Upper lobe of right lung (tissue), 1 donor: Measurements from ENCODE around the gene SLC25A44. TPM values are rescaled to one million over a fixed set of nuclear protein-coding genes. Genes with fewer than 3 reads are reported as not detected.
A peak's percentile ranks its signal among the peaks of the same experiment; 100 is the strongest.
"Not testable (repeated sequence)": the region's sequence is repeated elsewhere in the genome, so short reads cannot be mapped to it uniquely, and the experiment has no call there.

ENCODE experiments used
- ATAC-seq: fragments of 200-7000 bp; cut with Tn5 transposase; one replicate; pipeline ENCODE4 v1.9.1; 2020; ENCODE audit warnings: mild to moderate bottlenecking, moderate library complexity
- DNase-seq: peaks from one replicate; pipeline ENCODE4 v3.0.0-alpha.2; 2020
- H3K27ac ChIP-seq: fragments of 200-600 bp; one replicate; pipeline ENCODE4 v1.8.0; 2022
- H3K27me3 ChIP-seq: fragments of 200-600 bp; one replicate; pipeline ENCODE4 v1.8.0; 2022; ENCODE audit warnings: mild to moderate bottlenecking
- H3K36me3 ChIP-seq: fragments of 200-600 bp; one replicate; pipeline ENCODE4 v1.8.0; 2022
- H3K4me1 ChIP-seq: fragments of 200-600 bp; one replicate; pipeline ENCODE4 v1.8.0; 2022
- H3K4me3 ChIP-seq: fragments of 200-600 bp; one replicate; pipeline ENCODE4 v1.8.0; 2022; ENCODE audit warnings: mild to moderate bottlenecking
- H3K9me3 ChIP-seq: fragments of 200-600 bp; one replicate; pipeline ENCODE4 v1.8.0; 2022
- CTCF ChIP-seq: fragments of 200-600 bp; IDR thresholded peaks from one replicate; pipeline ENCODE4 v1.8.0; 2022; ENCODE audit warnings: antibody characterized with exemption
- intact Hi-C: fragments of 100-400 bp; cut with DNase I; formaldehyde crosslinking; loops from one replicate; pipeline ENCODE4 v1.11.0; 2022
- total RNA-seq: library from RNA; stranded (reverse); fragmentation: NEBNext Ultra II Directional; extraction: Animal tissue kit (Norgen Biotek cat#: 25700); gene quantifications from one replicate; pipeline ENCODE4 v1.2.1, GENCODE V29; 2021
- donor health status: DM: no; HTN: yes; CAD: no; lungs with severe emphysema.

SLC25A44 gene
- total RNA-seq, 1 donor from 2014 or later = 24.9 TPM

GRCh38 chr1:156214024-156214748 is 20.3 kb downstream of the SLC25A44 start:
- intact Hi-C loops = no loop called here
- no peak for ATAC-seq
- H3K27me3 ChIP-seq = no peaks in the 10 kb centered on the region

GRCh38 chr1:156216361-156217086 is 22.6 kb downstream of the SLC25A44 start:
- DNase-seq, ATAC-seq, H3K4me3 ChIP-seq, H3K9me3 ChIP-seq, H3K27ac ChIP-seq, H3K27me3 ChIP-seq, intact Hi-C loops: not testable (repeated sequence)
- Histone ChIP-seq H3K36me3 (peaks cover 13% of the 10 kb centered on the region), H3K4me1 (peaks cover 33% of the 10 kb centered on the region)

More at GRCh38 chr1:156214024-156214748, 20.3 kb downstream of the SLC25A44 start:
- H3K4me1 ChIP-seq = peaks cover 33% of the 10 kb centered on the region
- no peak for DNase-seq
- TF ChIP-seq CTCF = no peak
- H3K27ac ChIP-seq = peak overlapping the region; percentile 97
- H3K9me3 ChIP-seq = no peaks in the 10 kb centered on the region
- peak overlapping the region; percentile 74 for H3K4me3 ChIP-seq
- peaks cover 20% of the 10 kb centered on the region for H3K36me3 ChIP-seq

- Histone ChIP-seq H3K4me1 (peaks cover 29% of the 10 kb centered on the region), H3K9me3 (no peaks in the 10 kb centered on the region), H3K27ac (peak overlapping the region; percentile 67), H3K27me3 (no peaks in the 10 kb centered on the region), H3K4me3 (no peak overlapping the region), H3K36me3 (peaks cover 22% of the 10 kb centered on the region)
- intact Hi-C loops = no loop called here
- TF ChIP-seq CTCF = no peak
- ATAC-seq (no peak), DNase-seq (no peak)
Measured at GRCh38 chr1:156217871-156218270, 24.0 kb downstream of the SLC25A44 start.

GRCh38 chr1:156220226-156220625 is 26.3 kb downstream of the SLC25A44 start:
- no peak for TF ChIP-seq CTCF
- no peak for ATAC-seq
- H3K36me3 ChIP-seq = peaks cover 38% of the 10 kb centered on the region

GRCh38 chr1:156221986-156222692 is 28.2 kb downstream of the SLC25A44 start:
- Histone ChIP-seq H3K36me3 (peaks cover 54% of the 10 kb centered on the region), H3K27me3 (no peaks in the 10 kb centered on the region), H3K27ac (no peak overlapping the region), H3K4me1 (peaks cover 16% of the 10 kb centered on the region), H3K9me3 (no peaks in the 10 kb centered on the region), H3K4me3 (no peak overlapping the region)
- ATAC-seq = no peak
- intact Hi-C loops = loop anchor here (10.0 kb wide), 1 partner anchor 77 kb away; no protein-coding TSS in a partner anchor
- DNase-seq = no peak
- TF ChIP-seq CTCF = no peak

More at GRCh38 chr1:156220226-156220625, 26.3 kb downstream of the SLC25A44 start:
- intact Hi-C loops = loop anchor here (10.0 kb wide), 1 partner anchor 75 kb away; no protein-coding TSS in a partner anchor
- no peak overlapping the region for H3K27ac ChIP-seq
- no peak overlapping the region for H3K4me3 ChIP-seq
- peaks cover 18% of the 10 kb centered on the region for H3K4me1 ChIP-seq
- no peak for DNase-seq
- no peaks in the 10 kb centered on the region for H3K27me3 ChIP-seq
- H3K9me3 ChIP-seq = no peaks in the 10 kb centered on the region

GRCh38 chr1:156225677-156226014 is 31.7 kb downstream of the SLC25A44 start:
- Histone ChIP-seq H3K36me3 (peaks cover 55% of the 10 kb centered on the region), H3K4me1 (peaks cover 3% of the 10 kb centered on the region), H3K27me3 (no peaks in the 10 kb centered on the region), H3K4me3 (no peak overlapping the region), H3K9me3 (no peaks in the 10 kb centered on the region), H3K27ac (no peak overlapping the region)
- intact Hi-C loops = loop anchor here (5.0 to 10.0 kb wide), 2 partner anchors 81 to 133 kb away; no protein-coding TSS in a partner anchor
- DNase-seq (no peak), ATAC-seq (no peak)
- TF ChIP-seq CTCF = no peak
